HEK293 (cell line): Measurements from ENCODE around the gene SMIM33.
A peak's percentile ranks its signal among the peaks of the same experiment; 100 is the strongest.

Source experiments
- CTCF ChIA-PET: fragments of 350-600 bp; formaldehyde crosslinking; extraction: SDS; loops from one replicate; lab custom pipeline; 2021; ENCODE audit warnings: antibody characterized with exemption; lab: Yijun Ruan, JAX
- POLR2A ChIA-PET: fragments of 300-600 bp; formaldehyde crosslinking; extraction: SDS; loops from one replicate; lab custom pipeline; 2020; ENCODE audit warnings: antibody characterized with exemption, inconsistent platforms; lab: Yijun Ruan, JAX
- H3K27ac ChIP-seq: fragments of 200-500 bp; sonication (Bioruptor generic); 2 replicates; pipeline ENCODE4 v1.5.1; 2014; ENCODE audit warnings: low read depth, low read length, control low read depth, inconsistent platforms; ENCODE audit errors: extremely low read depth
- H3K36me3 ChIP-seq, 2 experiments: fragments of 200-500 bp in 1 of 2; sonication (Bioruptor generic) in 1 of 2; 1 replicate in 1 of 2; 2 replicates in 1 of 2; pipeline ENCODE4 v1.5.1; 2014 to 2017; ENCODE audit warnings: inconsistent platforms in 2 of 2, low read length in 2 of 2; ENCODE audit not compliant: control insufficient read depth in 2 of 2, insufficient read depth in 1 of 2
- H3K4me1 ChIP-seq: fragments of 200-500 bp; sonication (Bioruptor generic); 2 replicates; pipeline ENCODE4 v1.5.1; 2014; ENCODE audit warnings: mild to moderate bottlenecking, low read length, inconsistent platforms; ENCODE audit not compliant: control insufficient read depth, insufficient read depth
- H3K4me3 ChIP-seq: 2 replicates; pipeline ENCODE4 v1.5.1; 2011; ENCODE audit warnings: low read depth, mild to moderate bottlenecking, control low read depth, low read length, moderate library complexity
- H3K9me3 ChIP-seq: fragments of 200-500 bp; sonication (Bioruptor generic); 2 replicates; pipeline ENCODE4 v1.5.1; 2014; ENCODE audit warnings: low read depth, low read length, inconsistent platforms; ENCODE audit not compliant: control insufficient read depth, insufficient read depth
- GLIS1 ChIP-seq: fragments of 450-650 bp; formaldehyde crosslinking; IDR thresholded peaks from 2 replicates; pipeline ENCODE4 v1.5.1; 2016; ENCODE audit warnings: missing biosample characterization, missing genetic modification characterization
- SCRT1 ChIP-seq: fragments of 450-650 bp; formaldehyde crosslinking; IDR thresholded peaks from 2 replicates; pipeline ENCODE4 v1.5.1; 2016; ENCODE audit warnings: missing biosample characterization, missing genetic modification characterization, borderline replicate concordance
- ZIC2 ChIP-seq: fragments of 450-650 bp; formaldehyde crosslinking; IDR thresholded peaks from 2 replicates; pipeline ENCODE4 v1.5.1; 2016; ENCODE audit warnings: missing biosample characterization, missing genetic modification characterization
- ZNF121 ChIP-seq: fragments of 450-650 bp; formaldehyde crosslinking; IDR thresholded peaks from 2 replicates; pipeline ENCODE4 v1.5.1; 2016; ENCODE audit warnings: missing biosample characterization, missing genetic modification characterization
- ZNF155 ChIP-seq: fragments of 450-650 bp; formaldehyde crosslinking; IDR thresholded peaks from 2 replicates; pipeline ENCODE4 v1.5.1; 2016; ENCODE audit warnings: missing biosample characterization, missing genetic modification characterization
- ZNF157 ChIP-seq: fragments of 450-650 bp; formaldehyde crosslinking; IDR thresholded peaks from 2 replicates; pipeline ENCODE4 v1.5.1; 2016; ENCODE audit warnings: missing biosample characterization, missing genetic modification characterization
- ZNF2 ChIP-seq: fragments of 450-650 bp; formaldehyde crosslinking; IDR thresholded peaks from 2 replicates; pipeline ENCODE4 v1.5.1; 2016; ENCODE audit warnings: missing biosample characterization, missing genetic modification characterization
- ZNF24 ChIP-seq: fragments of 450-650 bp; formaldehyde crosslinking; IDR thresholded peaks from 2 replicates; pipeline ENCODE4 v1.5.1; 2016; ENCODE audit warnings: missing biosample characterization, missing genetic modification characterization
- ZNF362 ChIP-seq: fragments of 450-650 bp; formaldehyde crosslinking; IDR thresholded peaks from 2 replicates; pipeline ENCODE4 v1.5.1; 2016; ENCODE audit warnings: missing biosample characterization, missing genetic modification characterization
- ZNF423 ChIP-seq: fragments of 450-650 bp; formaldehyde crosslinking; IDR thresholded peaks from 2 replicates; pipeline ENCODE4 v1.5.1; 2016; ENCODE audit warnings: missing biosample characterization, missing genetic modification characterization
- ZNF544 ChIP-seq: fragments of 450-650 bp; formaldehyde crosslinking; IDR thresholded peaks from 2 replicates; pipeline ENCODE4 v1.5.0; 2017; ENCODE audit warnings: missing biosample characterization, missing genetic modification characterization
- ZNF585B ChIP-seq: fragments of 450-650 bp; formaldehyde crosslinking; IDR thresholded peaks from 2 replicates; pipeline ENCODE4 v1.5.1; 2016; ENCODE audit warnings: missing biosample characterization, missing genetic modification characterization
- ZNF664 ChIP-seq: fragments of 450-650 bp; formaldehyde crosslinking; IDR thresholded peaks from 2 replicates; pipeline ENCODE4 v1.5.1; 2016; ENCODE audit warnings: missing biosample characterization, missing genetic modification characterization
- ZNF830 ChIP-seq: fragments of 450-650 bp; IDR thresholded peaks from 2 replicates; pipeline ENCODE4 v1.5.0; 2018; ENCODE audit warnings: missing biosample characterization, missing genetic modification characterization, low read depth, mild to moderate bottlenecking, moderate library complexity
- ZSCAN5A ChIP-seq: fragments of 450-650 bp; formaldehyde crosslinking; IDR thresholded peaks from 2 replicates; pipeline ENCODE4 v1.5.1; 2016; ENCODE audit warnings: missing biosample characterization, missing genetic modification characterization
- ZXDB ChIP-seq: fragments of 450-650 bp; formaldehyde crosslinking; IDR thresholded peaks from 2 replicates; pipeline ENCODE4 v1.5.1; 2016; ENCODE audit warnings: missing biosample characterization, missing genetic modification characterization

SMIM33 gene

GRCh38 chr5:139457241-139457640 lies 13.6 kb upstream of the SMIM33 start (continued):
- TF ChIP-seq ZNF155 (tag by site-specific recombination) = no peak
- TF ChIP-seq, all 188 proteins: peak for 0

- no peaks in the 10 kb centered on the region; the same call in 1 of the 2 replicates for H3K4me1 ChIP-seq
- TF ChIP-seq ZNF24 (tag by site-specific recombination) = no peak
- TF ChIP-seq ZNF664 (tag by site-specific recombination) = no peak
- no peak for TF ChIP-seq ZNF544
- TF ChIP-seq ZNF157 = no peak
- TF ChIP-seq ZXDB (tag by site-specific recombination) = no peak
- peak; percentile 80 for TF ChIP-seq ZNF121 (tag by site-specific recombination)
- no peak for TF ChIP-seq SCRT1 (tag by site-specific recombination)
- TF ChIP-seq, all 188 proteins: peak for 1
- H3K27ac ChIP-seq = no peak overlapping the region
- no peaks in the 10 kb centered on the region for H3K9me3 ChIP-seq
- no peak overlapping the region for H3K4me3 ChIP-seq
- CTCF ChIA-PET = interaction anchor here (0.9 kb wide), 1 partner anchor 35 kb away, joined by 4 read pairs; no protein-coding TSS in a partner anchor
- POLR2A ChIA-PET = interaction anchor here (0.5 to 1.1 kb wide), 3 partner anchors 9 to 176 kb away, joined by 3 to 6 read pairs (median 5); no protein-coding TSS in a partner anchor
- no peaks in the 10 kb centered on the region for H3K36me3 ChIP-seq
Measured at GRCh38 chr5:139457653-139458306, 13.0 kb upstream of the SMIM33 start.

GRCh38 chr5:139458580-139459407 lies 12.0 kb upstream of the SMIM33 start:
- Histone ChIP-seq H3K36me3 (no peaks in the 10 kb centered on the region), H3K9me3 (no peaks in the 10 kb centered on the region), H3K27ac (no peak overlapping the region), H3K4me3 (no peak overlapping the region), H3K4me1 (no peaks in the 10 kb centered on the region; the same call in 1 of the 2 replicates)
- POLR2A ChIA-PET = interaction anchor here (0.9 to 1.1 kb wide), 2 partner anchors 10 to 20 kb away, joined by 3 to 6 read pairs; no protein-coding TSS in a partner anchor
- CTCF ChIA-PET = interaction anchor here (0.5 to 1.0 kb wide), 2 partner anchors 36 to 135 kb away, joined by 3 to 4 read pairs; no protein-coding TSS in a partner anchor
- TF ChIP-seq GLIS1 = no peak
- TF ChIP-seq ZNF585B (tag by site-specific recombination) = peak; percentile 66

- Histone ChIP-seq H3K4me1 (no peaks in the 10 kb centered on the region; the same call in 1 of the 2 replicates), H3K9me3 (no peaks in the 10 kb centered on the region), H3K27ac (no peak overlapping the region), H3K4me3 (no peak overlapping the region), H3K36me3 (no peaks in the 10 kb centered on the region)
- ChIA-PET CTCF (interaction anchor here (0.5 to 1.0 kb wide), 2 partner anchors 37 to 136 kb away, joined by 3 to 4 read pairs; no protein-coding TSS in a partner anchor), POLR2A (no interaction called here)
- 0 out of 2 replicates have a peak, but pooled peaks have one; percentile 9 for TF ChIP-seq ZNF423 (tag by site-specific recombination)
- TF ChIP-seq ZIC2 (tag by site-specific recombination) = peak; percentile 98
- no peak for TF ChIP-seq ZNF830 (tag by site-specific recombination)
Measured at GRCh38 chr5:139459451-139459934, 11.3 kb upstream of the SMIM33 start.

- Histone ChIP-seq H3K27ac (no peak overlapping the region), H3K36me3 (no peaks in the 10 kb centered on the region; a peak in 1 of 3 replicates), H3K4me3 (no peak overlapping the region), H3K4me1 (no peaks in the 10 kb centered on the region; the same call in 1 of the 2 replicates), H3K9me3 (no peaks in the 10 kb centered on the region)
- ChIA-PET POLR2A (no interaction called here), CTCF (no interaction called here)
- TF ChIP-seq ZNF362 (tag by site-specific recombination) (no peak), ZNF423 (tag by site-specific recombination) (no peak), ZSCAN5A (no peak), ZNF2 (tag by site-specific recombination) (no peak)
Measured at GRCh38 chr5:139460455-139460854, 10.3 kb upstream of the SMIM33 start.
